ENCODE data around the gene ENOSF1. TPM values are rescaled to one million over a fixed set of nuclear protein-coding genes. Genes with fewer than 3 reads are reported as not detected.
A peak's percentile ranks its signal among the peaks of the same experiment; 100 is the strongest.

ENOSF1 gene
- total and polyA plus RNA-seq, 12 donors, result 10.5 to 68.3 (median 23.3) TPM

DNA sequence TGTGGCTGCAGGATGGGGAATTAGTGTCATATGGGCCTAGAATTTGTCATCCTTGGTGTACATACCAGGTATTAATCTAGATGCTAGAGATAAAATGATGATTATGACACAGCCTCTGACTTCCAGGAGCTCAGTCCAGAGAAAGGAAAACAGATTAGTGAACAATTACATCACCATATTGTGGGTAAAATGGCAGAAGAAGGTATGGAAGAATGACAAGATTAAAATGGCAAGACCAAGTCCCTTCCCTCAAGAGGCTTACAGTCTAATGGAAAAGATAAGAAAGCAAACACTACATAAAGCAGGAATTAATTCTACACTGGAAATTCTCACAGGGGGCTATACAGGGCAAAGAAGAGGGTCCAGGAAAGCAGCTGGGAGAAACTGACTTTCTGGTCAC lies 80.9 kb downstream of the ENOSF1 start:
- ATAC-seq, result no peak
- no peak for DNase-seq
- TF ChIP-seq, protein P1, sequence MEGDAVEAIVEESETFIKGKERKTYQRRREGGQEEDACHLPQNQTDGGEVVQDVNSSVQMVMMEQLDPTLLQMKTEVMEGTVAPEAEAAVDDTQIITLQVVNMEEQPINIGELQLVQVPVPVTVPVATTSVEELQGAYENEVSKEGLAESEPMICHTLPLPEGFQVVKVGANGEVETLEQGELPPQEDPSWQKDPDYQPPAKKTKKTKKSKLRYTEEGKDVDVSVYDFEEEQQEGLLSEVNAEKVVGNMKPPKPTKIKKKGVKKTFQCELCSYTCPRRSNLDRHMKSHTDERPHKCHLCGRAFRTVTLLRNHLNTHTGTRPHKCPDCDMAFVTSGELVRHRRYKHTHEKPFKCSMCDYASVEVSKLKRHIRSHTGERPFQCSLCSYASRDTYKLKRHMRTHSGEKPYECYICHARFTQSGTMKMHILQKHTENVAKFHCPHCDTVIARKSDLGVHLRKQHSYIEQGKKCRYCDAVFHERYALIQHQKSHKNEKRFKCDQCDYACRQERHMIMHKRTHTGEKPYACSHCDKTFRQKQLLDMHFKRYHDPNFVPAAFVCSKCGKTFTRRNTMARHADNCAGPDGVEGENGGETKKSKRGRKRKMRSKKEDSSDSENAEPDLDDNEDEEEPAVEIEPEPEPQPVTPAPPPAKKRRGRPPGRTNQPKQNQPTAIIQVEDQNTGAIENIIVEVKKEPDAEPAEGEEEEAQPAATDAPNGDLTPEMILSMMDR (IDR thresholded peaks at IDR 0.05), result no peak
- Histone ChIP-seq H3K4me3 (no peak overlapping the region), H3K9me3 (no peaks in the 10 kb centered on the region), H3K27me3 (peaks cover 0 to 8% (median 0%) of the 10 kb centered on the region in 7 donors), H3K36me3 (no peaks in the 10 kb centered on the region), H3K4me1 (no peaks in the 10 kb centered on the region), H3K27ac (no peak overlapping the region)
- intact Hi-C loops (cut with DNase I), result no loop called here

DNA sequence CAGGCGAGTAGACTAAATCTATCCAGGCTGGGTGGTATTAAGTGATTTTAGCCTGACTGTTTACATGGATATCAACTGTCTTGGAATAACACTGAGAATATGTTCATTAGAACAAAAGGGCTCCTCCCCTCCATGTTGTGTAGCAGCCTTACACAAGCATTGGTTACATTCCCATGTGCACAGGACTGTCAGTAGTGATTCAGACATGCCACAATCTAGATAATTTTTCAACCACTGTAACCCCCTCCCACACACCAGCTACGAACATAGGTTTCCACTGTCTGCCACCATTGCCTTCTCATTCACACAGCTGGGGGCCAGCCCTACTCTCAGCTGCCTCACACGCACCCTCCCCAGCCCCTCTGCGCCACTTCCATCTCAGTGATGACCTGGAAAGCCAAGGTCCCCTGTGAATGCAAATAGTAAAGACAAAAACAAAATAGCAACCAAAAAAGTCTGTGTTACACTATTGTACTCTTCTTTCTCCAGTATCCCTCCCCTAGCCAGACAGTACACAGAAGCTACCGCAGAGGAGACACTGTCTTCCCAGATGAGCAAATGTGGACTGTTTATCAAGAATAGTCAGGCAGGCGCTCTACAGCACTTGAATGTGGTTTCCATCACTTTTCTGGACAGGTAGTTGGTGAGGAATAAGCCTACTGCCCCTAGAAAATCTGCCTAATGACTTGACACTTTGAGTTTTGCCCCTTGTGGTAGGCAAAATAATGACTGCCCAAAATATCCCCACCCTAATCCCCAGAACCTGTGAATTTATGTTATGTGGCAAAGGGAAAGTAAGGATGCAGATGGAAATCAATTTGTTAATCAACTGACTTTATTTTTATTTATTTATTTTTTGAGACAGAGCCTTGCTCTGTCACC lies 82.9 kb downstream of the ENOSF1 start:
- no peak for DNase-seq
- Histone ChIP-seq H3K36me3 (no peaks in the 10 kb centered on the region), H3K9me3 (no peaks in the 10 kb centered on the region), H3K4me1 (no peaks in the 10 kb centered on the region), H3K27ac (no peak overlapping the region), H3K27me3 (peaks cover 0 to 8% (median 0%) of the 10 kb centered on the region in 7 donors), H3K4me3 (no peak overlapping the region)
- 83 to 84% methylated on average over 6 of the region's 6 CpGs for WGBS, 2 donors
- ATAC-seq, result no peak
- intact Hi-C loops (cut with DNase I), result loop anchor here in 4 of 10 donors (5.0 to 10.0 kb wide), 5 partner anchors 75 to 208 kb away; no protein-coding TSS in a partner anchor
- TF ChIP-seq, protein P1 (IDR thresholded peaks at IDR 0.05), result no peak

DNA sequence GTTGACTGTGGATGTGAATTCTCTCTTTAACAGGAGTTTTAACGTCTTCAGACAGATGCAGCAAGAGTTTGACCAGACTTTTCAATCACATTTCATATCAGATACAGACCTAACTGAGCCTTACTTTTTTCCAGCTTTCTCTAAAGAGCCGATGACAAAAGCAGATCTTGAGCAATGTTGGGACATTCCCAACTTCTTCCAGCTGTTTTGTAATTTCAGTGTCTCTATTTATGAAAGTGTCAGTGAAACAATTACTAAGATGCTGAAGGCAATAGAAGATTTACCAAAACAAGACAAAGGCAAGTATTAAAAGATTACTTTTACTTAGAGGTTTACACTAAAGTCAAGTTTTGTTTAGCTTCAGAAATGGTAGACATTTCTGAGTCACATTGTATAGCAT lies 85.2 kb downstream of the ENOSF1 start:
- DNase-seq (no peak), ATAC-seq (no peak)
- Histone ChIP-seq H3K27ac (no peak overlapping the region), H3K27me3 (peaks cover 0 to 10% (median 0%) of the 10 kb centered on the region in 7 donors), H3K36me3 (no peaks in the 10 kb centered on the region), H3K4me3 (no peak overlapping the region), H3K4me1 (no peaks in the 10 kb centered on the region), H3K9me3 (no peaks in the 10 kb centered on the region)
- 64 to 65% methylated on average over 2 of the region's 2 CpGs for WGBS, 2 donors
- TF ChIP-seq, protein P1 (IDR thresholded peaks at IDR 0.05), result no peak
- intact Hi-C loops (cut with DNase I), result loop anchor here in 4 of 10 donors (5.0 to 10.0 kb wide), 5 partner anchors 78 to 210 kb away; no protein-coding TSS in a partner anchor

DNA sequence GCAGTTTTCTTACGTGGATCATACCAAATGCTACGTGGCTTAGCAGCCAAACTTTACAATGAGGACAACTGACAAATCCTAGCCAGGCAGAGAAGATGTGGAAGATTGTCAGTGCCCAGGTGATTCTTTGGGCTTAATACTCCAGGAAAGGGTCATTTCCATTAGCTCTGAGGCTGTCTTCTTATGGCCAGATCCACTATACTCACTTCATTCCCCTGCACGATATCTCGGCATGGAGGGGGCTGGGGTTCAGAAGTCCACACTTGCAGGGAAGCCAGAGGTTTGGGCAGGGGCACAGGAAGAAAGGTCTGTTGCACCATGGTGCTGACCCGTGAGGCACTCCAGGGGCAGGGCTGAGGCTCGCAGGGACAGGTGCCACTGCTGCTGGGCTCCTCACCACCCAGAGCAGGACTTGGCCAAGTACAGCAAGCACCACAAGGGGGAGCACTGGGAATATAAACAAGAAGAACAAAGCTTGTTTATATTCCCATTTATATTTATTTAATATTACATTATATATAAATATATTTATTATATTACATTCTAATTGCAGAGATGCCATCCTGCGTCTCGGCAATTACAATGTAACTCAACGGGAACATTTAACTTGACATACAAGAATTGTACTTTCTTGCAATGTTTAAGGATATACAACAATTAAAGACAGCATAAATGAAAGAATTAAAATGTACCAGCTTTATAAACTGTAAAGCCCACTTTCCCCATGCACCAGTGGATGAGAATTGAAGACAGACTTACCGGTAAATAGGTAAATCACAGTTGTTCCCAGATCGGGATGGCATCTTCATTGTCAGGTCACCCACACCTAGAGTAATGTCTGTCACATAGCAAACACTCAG lies 88.4 kb downstream of the ENOSF1 start:
- intact Hi-C loops (cut with DNase I), result loop anchor here in 9 of 10 donors (2.0 to 10.0 kb wide), 7 partner anchors 81 to 215 kb away; no protein-coding TSS in a partner anchor
- TF ChIP-seq, protein P1 (IDR thresholded peaks at IDR 0.05), result peak; percentile 48 to 85 (median 80)
- Histone ChIP-seq H3K4me3 (no peak overlapping the region), H3K9me3 (no peaks in the 10 kb centered on the region), H3K27me3 (peaks cover 0 to 16% (median 0%) of the 10 kb centered on the region in 7 donors), H3K4me1 (no peaks in the 10 kb centered on the region), H3K27ac (no peak overlapping the region), H3K36me3 (no peaks in the 10 kb centered on the region)
- WGBS, 2 donors, result 59 to 63% methylated on average over 11 of the region's 11 CpGs
- peak; percentile 43 to 62 for DNase-seq
- peak in 5 of 8 donors; percentile 49 to 75 (median 73) for ATAC-seq

Measured in heart right ventricle (tissue), 16 donors.